ENCODE data around the gene PRTG.

- TF ChIP-seq CTCF (IDR thresholded peaks at IDR 0.05) = no peak
- no peak for TF ChIP-seq EZH2 (IDR thresholded peaks at IDR 0.05)
These were observed 1.7 kb downstream of the PRTG start for GRCh38 chr15:55740981-55741832.
